Gastrocnemius medialis (tissue), 4 donors: ENCODE data around the gene KIF26B.

Experiments
- POLR2A ChIP-seq, 2 donors: fragments of 450-650 bp; IDR thresholded peaks; one replicate each; pipeline ENCODE4 v1.6.1; 2017; ENCODE audit warnings: antibody characterized with exemption in 2 of 2, mild to moderate bottlenecking in 2 of 2, moderate library complexity in 2 of 2
- TF ChIP-seq, protein P1 (sequence below), 5 experiments: fragments of 450-650 bp in 3 of 5; fragments of 200-600 bp in 2 of 5; sonication (generic) in 2 of 5; IDR thresholded peaks in 4 of 5; conservative IDR thresholded peaks in 1 of 5; 1 replicate in 4 of 5; 2 replicates in 1 of 5; pipeline ENCODE4 v1.5.1; 2016 to 2019; ENCODE audit warnings: antibody characterized with exemption in 5 of 5, mild to moderate bottlenecking in 3 of 5, moderate library complexity in 3 of 5

GRCh38 chr1:245412306-245412705, 257.5 kb downstream of the KIF26B start:
- TF ChIP-seq, protein P1, sequence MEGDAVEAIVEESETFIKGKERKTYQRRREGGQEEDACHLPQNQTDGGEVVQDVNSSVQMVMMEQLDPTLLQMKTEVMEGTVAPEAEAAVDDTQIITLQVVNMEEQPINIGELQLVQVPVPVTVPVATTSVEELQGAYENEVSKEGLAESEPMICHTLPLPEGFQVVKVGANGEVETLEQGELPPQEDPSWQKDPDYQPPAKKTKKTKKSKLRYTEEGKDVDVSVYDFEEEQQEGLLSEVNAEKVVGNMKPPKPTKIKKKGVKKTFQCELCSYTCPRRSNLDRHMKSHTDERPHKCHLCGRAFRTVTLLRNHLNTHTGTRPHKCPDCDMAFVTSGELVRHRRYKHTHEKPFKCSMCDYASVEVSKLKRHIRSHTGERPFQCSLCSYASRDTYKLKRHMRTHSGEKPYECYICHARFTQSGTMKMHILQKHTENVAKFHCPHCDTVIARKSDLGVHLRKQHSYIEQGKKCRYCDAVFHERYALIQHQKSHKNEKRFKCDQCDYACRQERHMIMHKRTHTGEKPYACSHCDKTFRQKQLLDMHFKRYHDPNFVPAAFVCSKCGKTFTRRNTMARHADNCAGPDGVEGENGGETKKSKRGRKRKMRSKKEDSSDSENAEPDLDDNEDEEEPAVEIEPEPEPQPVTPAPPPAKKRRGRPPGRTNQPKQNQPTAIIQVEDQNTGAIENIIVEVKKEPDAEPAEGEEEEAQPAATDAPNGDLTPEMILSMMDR (IDR thresholded peaks at IDR 0.05 in 4 of 5, conservative IDR thresholded peaks at IDR 0.05 in 1 of 5), result no peak
- TF ChIP-seq POLR2A (IDR thresholded peaks at IDR 0.05), result no peak
